Activated CD8-positive, alpha-beta memory T cell treated with anti-CD3 and anti-CD28 coated beads for 36 hours (primary cell): ENCODE data around the gene PROSER3. TPM values are rescaled to one million over a fixed set of nuclear protein-coding genes. Genes with fewer than 3 reads are reported as not detected.

ENCODE experiments used
- CTCF ChIA-PET: fragments of 350-600 bp; sonication (Branson Sonifier 250); formaldehyde crosslinking; loops from one replicate; lab custom pipeline; 2021; ENCODE audit warnings: antibody characterized with exemption; lab: Charles Lee
- POLR2A ChIA-PET: fragments of 350-600 bp; sonication (Branson Sonifier 250); formaldehyde crosslinking; loops from one replicate; lab custom pipeline; 2021; ENCODE audit warnings: antibody characterized with exemption; lab: Charles Lee
- total RNA-seq, 2 experiments: library from RNA; stranded (reverse); gene quantifications; one replicate each; pipeline ENCODE4 v1.2.3, GENCODE V29; 2021

The PROSER3 gene
- total RNA-seq, 2 experiments from 2014 or later: 33.7 to 37.0 TPM

- ChIA-PET POLR2A (no interaction called here), CTCF (interaction anchor here (1.1 kb wide), 1 partner anchor 9 kb away, joined by 3 read pairs; no protein-coding TSS in a partner anchor)
These were observed 26.1 kb upstream of the PROSER3 start for GRCh38 chr19:35731779-35732405.

- POLR2A ChIA-PET: interaction anchor here (0.6 kb wide), 1 partner anchor 12 kb away, joined by 3 read pairs; no protein-coding TSS in a partner anchor
- CTCF ChIA-PET: interaction anchor here (1.1 kb wide), 1 partner anchor 8 kb away, joined by 3 read pairs; no protein-coding TSS in a partner anchor
These were observed 25.3 kb upstream of the PROSER3 start for GRCh38 chr19:35732540-35733179.

- ChIA-PET POLR2A (interaction anchor here (0.6 to 1.2 kb wide), 2 partner anchors 13 to 15 kb away, joined by 3 to 4 read pairs; no protein-coding TSS in a partner anchor), CTCF (interaction anchor here (1.1 kb wide), 1 partner anchor 39 kb away, joined by 6 read pairs; no protein-coding TSS in a partner anchor)
These were observed 24.5 kb upstream of the PROSER3 start for GRCh38 chr19:35733180-35734125.

- ChIA-PET POLR2A (interaction anchor here (1.2 kb wide), 1 partner anchor 16 kb away, joined by 4 read pairs; no protein-coding TSS in a partner anchor), CTCF (interaction anchor here (1.1 kb wide), 1 partner anchor 39 kb away, joined by 6 read pairs; no protein-coding TSS in a partner anchor)
These were observed 23.7 kb upstream of the PROSER3 start for GRCh38 chr19:35734273-35734672.

GRCh38 chr19:35734889-35735288, 23.1 kb upstream of the PROSER3 start:
- ChIA-PET POLR2A (interaction anchor here (0.5 to 1.2 kb wide), 2 partner anchors 16 to 19 kb away, joined by 3 to 4 read pairs; no protein-coding TSS in a partner anchor), CTCF (no interaction called here)

GRCh38 chr19:35736913-35737886, 20.8 kb upstream of the PROSER3 start:
- POLR2A ChIA-PET: interaction anchor here (0.5 to 2.7 kb wide), 6 partner anchors 10 to 61 kb away, joined by 3 to 18 read pairs (median 4); partner anchors contain the start of gene LIN37
- CTCF ChIA-PET: interaction anchor here (0.6 to 1.6 kb wide), 4 partner anchors 18 to 44 kb away, joined by 3 to 5 read pairs (median 4); no protein-coding TSS in a partner anchor

GRCh38 chr19:35738021-35738886, 19.7 kb upstream of the PROSER3 start:
- POLR2A ChIA-PET: interaction anchor here (1.2 to 2.7 kb wide), 4 partner anchors 10 to 17 kb away, joined by 3 to 18 read pairs (median 4); partner anchors contain the start of gene LIN37
- CTCF ChIA-PET: interaction anchor here (1.6 kb wide), 1 partner anchor 19 kb away, joined by 5 read pairs; no protein-coding TSS in a partner anchor

GRCh38 chr19:35738887-35739229, 19.1 kb upstream of the PROSER3 start:
- ChIA-PET CTCF (no interaction called here), POLR2A (interaction anchor here (1.2 to 2.7 kb wide), 3 partner anchors 9 to 18 kb away, joined by 3 to 18 read pairs (median 10); partner anchors contain the start of gene LIN37)

GRCh38 chr19:35739275-35740107, 18.5 kb upstream of the PROSER3 start:
- POLR2A ChIA-PET: interaction anchor here (0.6 to 2.0 kb wide), 6 partner anchors 14 to 152 kb away, joined by 3 to 26 read pairs (median 8); no protein-coding TSS in a partner anchor
- CTCF ChIA-PET: interaction anchor here (0.9 to 2.0 kb wide), 6 partner anchors 16 to 193 kb away, joined by 3 to 10 read pairs (median 6); partner anchors contain the start of gene KMT2B

- POLR2A ChIA-PET: interaction anchor here (0.6 to 2.0 kb wide), 6 partner anchors 15 to 152 kb away, joined by 3 to 26 read pairs (median 8); no protein-coding TSS in a partner anchor
- CTCF ChIA-PET: interaction anchor here (0.8 to 2.0 kb wide), 11 partner anchors 8 to 192 kb away, joined by 3 to 10 read pairs (median 4); partner anchors contain the start of gene KMT2B
These were observed 17.9 kb upstream of the PROSER3 start for GRCh38 chr19:35740108-35740422.

GRCh38 chr19:35740423-35741202, 17.4 kb upstream of the PROSER3 start:
- ChIA-PET CTCF (interaction anchor here (0.8 to 2.0 kb wide), 10 partner anchors 9 to 192 kb away, joined by 3 to 10 read pairs (median 4); partner anchors contain the start of gene KMT2B), POLR2A (interaction anchor here (0.8 to 2.0 kb wide), 6 partner anchors 15 to 92 kb away, joined by 3 to 26 read pairs (median 8); partner anchors contain the start of gene COX6B1)

GRCh38 chr19:35741203-35741515, 16.8 kb upstream of the PROSER3 start:
- ChIA-PET CTCF (interaction anchor here (1.0 to 2.0 kb wide), 7 partner anchors 21 to 191 kb away, joined by 3 to 10 read pairs (median 6); partner anchors contain the start of gene KMT2B), POLR2A (interaction anchor here (0.8 to 2.0 kb wide), 4 partner anchors 23 to 93 kb away, joined by 3 to 26 read pairs (median 9); partner anchors contain the start of gene COX6B1)

GRCh38 chr19:35742121-35742724, 15.8 kb upstream of the PROSER3 start, which contains the start of gene IGFLR1:
IGFLR1 (minus strand) TSS chr19:35742452; CDS start chr19:35741180, 1,272 bp downstream.
- ChIA-PET POLR2A (interaction anchor here (0.5 to 2.2 kb wide), 4 partner anchors 15 to 40 kb away, joined by 3 to 9 read pairs (median 5); no protein-coding TSS in a partner anchor), CTCF (interaction anchor here (1.1 to 1.6 kb wide), 3 partner anchors 14 to 48 kb away, joined by 3 to 7 read pairs (median 6); no protein-coding TSS in a partner anchor)
